Gastroesophageal sphincter (tissue), 4 donors: Measurements from ENCODE around the gene CACNG1. TPM values are rescaled to one million over a fixed set of nuclear protein-coding genes. Genes with fewer than 3 reads are reported as not detected.

Experiments used
- ATAC-seq: fragments of 150-250 bp; one replicate; pipeline ENCODE4 v1.9.1; 2016; ENCODE audit warnings: mild to moderate bottlenecking, moderate library complexity
- H3K27ac ChIP-seq, 4 donors: fragments of 200-600 bp; sonication (generic) in 3 of 4; 1 replicate in 3 of 4; 2 replicates in 1 of 4; pipeline ENCODE4 v1.5.1; 2016 to 2019
- H3K27me3 ChIP-seq: fragments of 200-600 bp; sonication (generic); one replicate; pipeline ENCODE4 v1.5.1; 2019
- H3K36me3 ChIP-seq, 2 donors: fragments of 200-600 bp; sonication (generic); one replicate each; pipeline ENCODE4 v1.5.1; 2019; ENCODE audit warnings: control low read depth in 1 of 2
- H3K4me1 ChIP-seq, 3 donors: fragments of 200-600 bp; sonication (generic); 1 replicate in 2 of 3; 2 replicates in 1 of 3; pipeline ENCODE4 v1.5.1; 2016 to 2019; ENCODE audit warnings: control low read depth in 2 of 3
- H3K4me3 ChIP-seq, 2 donors: fragments of 200-600 bp; sonication (generic); one replicate each; pipeline ENCODE4 v1.5.1; 2019; ENCODE audit warnings: mild to moderate bottlenecking in 1 of 2, moderate library complexity in 1 of 2
- H3K9me3 ChIP-seq, 3 donors: fragments of 200-600 bp; sonication (generic); one replicate each; pipeline ENCODE4 v1.5.1; 2017 to 2019; ENCODE audit warnings: control low read depth in 2 of 3
- EP300 ChIP-seq: sonication (generic); formaldehyde crosslinking; IDR thresholded peaks from one replicate; pipeline ENCODE4 v1.6.1; 2017; ENCODE audit warnings: antibody characterized with exemption, mild to moderate bottlenecking
- POLR2A ChIP-seq, 2 donors: fragments of 450-650 bp; IDR thresholded peaks; one replicate each; pipeline ENCODE4 v1.6.1; 2017; ENCODE audit warnings: antibody characterized with exemption in 2 of 2, mild to moderate bottlenecking in 2 of 2, moderate library complexity in 1 of 2
- POLR2AphosphoS5 ChIP-seq: sonication (generic); formaldehyde crosslinking; IDR thresholded peaks from one replicate; pipeline ENCODE4 v1.6.1; 2017; ENCODE audit warnings: antibody characterized with exemption
- WGBS, 2 donors: methylation state at CpG; one replicate each; pipeline ENCODE4 v1.1.5; 2018; ENCODE audit warnings: low coverage in 1 of 2; 5-methylcytosine and 5-hydroxymethylcytosine counted together
- total RNA-seq, 4 donors: library from RNA; depleted of rRNA; stranded (reverse); fragments of >200 nt; gene quantifications; one replicate each; pipeline ENCODE4 v1.1.0, GENCODE V29; 2016
- TF ChIP-seq, protein P1 (sequence below), 4 experiments: fragments of 200-600 bp in 2 of 4; fragments of 450-650 bp in 2 of 4; sonication (generic) in 1 of 4; IDR thresholded peaks; one replicate each; pipeline ENCODE4 v1.5.1; 2017 to 2019; ENCODE audit warnings: antibody characterized with exemption in 4 of 4, mild to moderate bottlenecking in 2 of 4, moderate library complexity in 2 of 4

The CACNG1 gene
- total RNA-seq, 4 donors from 2014 or later: not detected

DNA sequence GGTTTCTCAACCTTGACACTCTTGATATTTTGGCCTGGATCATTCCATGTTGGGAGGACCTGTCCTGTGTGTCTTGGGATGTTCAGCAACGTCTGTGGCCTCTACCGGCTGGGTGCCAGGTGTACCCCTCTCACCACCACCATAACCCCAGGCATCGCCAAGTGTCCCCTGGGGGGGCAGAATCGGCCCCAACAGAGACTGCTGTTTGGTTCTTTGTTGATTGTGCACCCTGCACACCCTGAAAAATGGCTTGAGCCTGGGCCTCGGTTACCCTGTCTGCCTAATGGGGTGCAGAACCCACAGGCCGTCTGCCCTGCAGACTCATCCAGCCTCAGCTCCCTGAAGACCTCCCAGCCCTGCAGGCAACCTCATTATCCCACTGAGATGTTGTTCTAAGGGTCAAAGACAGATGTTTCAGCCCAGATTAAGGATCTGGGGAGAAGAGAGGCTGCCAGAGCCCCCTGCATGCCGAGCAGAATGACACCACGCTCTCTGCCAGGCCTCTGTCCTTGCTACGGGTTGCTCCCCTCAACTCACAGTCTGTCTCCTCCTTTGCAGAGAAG, 9.2 kb downstream of the CACNG1 start:
- Histone ChIP-seq H3K9me3 (peaks cover 0 to 17% (median 2%) of the 10 kb centered on the region in 3 donors), H3K36me3 (no peaks in the 10 kb centered on the region), H3K27me3 (no peaks in the 10 kb centered on the region), H3K4me1 (no peaks in the 10 kb centered on the region), H3K27ac (no peak overlapping the region), H3K4me3 (no peak overlapping the region)
- WGBS, 2 donors: 60% methylated on average over 1 of the region's 9 CpGs; no CpG with 5 or more reads in 1 of the 2 donors
- TF ChIP-seq POLR2AphosphoS5: no peak
- TF ChIP-seq EP300: no peak
- TF ChIP-seq POLR2A (IDR thresholded peaks at IDR 0.05): no peak
- TF ChIP-seq, protein P1, sequence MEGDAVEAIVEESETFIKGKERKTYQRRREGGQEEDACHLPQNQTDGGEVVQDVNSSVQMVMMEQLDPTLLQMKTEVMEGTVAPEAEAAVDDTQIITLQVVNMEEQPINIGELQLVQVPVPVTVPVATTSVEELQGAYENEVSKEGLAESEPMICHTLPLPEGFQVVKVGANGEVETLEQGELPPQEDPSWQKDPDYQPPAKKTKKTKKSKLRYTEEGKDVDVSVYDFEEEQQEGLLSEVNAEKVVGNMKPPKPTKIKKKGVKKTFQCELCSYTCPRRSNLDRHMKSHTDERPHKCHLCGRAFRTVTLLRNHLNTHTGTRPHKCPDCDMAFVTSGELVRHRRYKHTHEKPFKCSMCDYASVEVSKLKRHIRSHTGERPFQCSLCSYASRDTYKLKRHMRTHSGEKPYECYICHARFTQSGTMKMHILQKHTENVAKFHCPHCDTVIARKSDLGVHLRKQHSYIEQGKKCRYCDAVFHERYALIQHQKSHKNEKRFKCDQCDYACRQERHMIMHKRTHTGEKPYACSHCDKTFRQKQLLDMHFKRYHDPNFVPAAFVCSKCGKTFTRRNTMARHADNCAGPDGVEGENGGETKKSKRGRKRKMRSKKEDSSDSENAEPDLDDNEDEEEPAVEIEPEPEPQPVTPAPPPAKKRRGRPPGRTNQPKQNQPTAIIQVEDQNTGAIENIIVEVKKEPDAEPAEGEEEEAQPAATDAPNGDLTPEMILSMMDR (IDR thresholded peaks at IDR 0.05): no peak
- no peak for ATAC-seq

DNA sequence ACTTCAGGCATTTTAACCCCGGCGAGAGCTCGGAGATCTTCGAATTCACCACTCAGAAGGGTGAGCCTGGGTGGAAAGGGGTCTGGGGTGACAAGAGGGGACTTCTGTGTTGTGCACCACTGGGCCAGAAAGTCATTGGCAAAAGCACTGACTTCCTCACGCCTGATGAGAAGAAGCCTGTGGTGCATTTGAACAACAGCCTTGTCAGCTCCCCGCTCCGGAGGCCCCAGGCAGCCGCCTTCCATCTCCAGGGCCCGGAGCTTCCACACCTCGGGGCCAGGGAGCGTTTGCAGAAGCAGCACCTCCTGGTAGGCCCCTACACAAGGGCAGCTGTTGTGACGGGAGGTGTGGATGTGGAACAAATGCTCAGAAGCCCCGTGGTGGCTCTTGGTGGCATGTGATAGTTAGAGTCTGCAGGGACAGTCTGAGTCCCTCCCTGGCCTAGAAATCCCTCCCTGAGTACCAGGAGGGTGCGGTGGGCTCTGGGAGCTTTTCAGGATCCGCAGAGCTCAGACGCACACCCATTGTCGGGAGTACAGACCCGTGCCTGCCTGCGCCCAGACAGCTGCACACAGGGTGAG, 9.7 kb downstream of the CACNG1 start:
- Histone ChIP-seq H3K4me3 (no peak overlapping the region), H3K4me1 (no peaks in the 10 kb centered on the region), H3K27ac (no peak overlapping the region), H3K27me3 (no peaks in the 10 kb centered on the region), H3K36me3 (no peaks in the 10 kb centered on the region), H3K9me3 (peaks cover 0 to 11% (median 0%) of the 10 kb centered on the region in 3 donors)
- TF ChIP-seq, protein P1 (IDR thresholded peaks at IDR 0.05): no peak
- TF ChIP-seq EP300 (no peak), POLR2AphosphoS5 (no peak), POLR2A (IDR thresholded peaks at IDR 0.05) (no peak)
- ATAC-seq: no peak
- WGBS, 2 donors: no CpG with 5 or more reads among the region's 19 CpGs

DNA sequence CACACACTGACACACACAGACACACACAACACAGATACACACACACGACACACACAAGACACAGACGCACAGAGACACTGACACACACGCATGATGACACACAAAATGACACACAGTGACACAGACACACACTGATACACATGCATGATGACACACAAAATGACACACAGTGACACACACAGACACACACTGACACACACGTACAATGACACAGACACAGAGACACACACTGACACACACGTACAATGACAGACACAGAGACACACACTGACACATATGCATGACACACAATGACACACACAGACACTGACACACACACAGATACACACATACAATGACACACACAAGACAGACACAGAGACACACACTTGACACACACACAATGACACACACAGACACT, 10.3 kb downstream of the CACNG1 start:
- TF ChIP-seq EP300 (no peak), POLR2A (IDR thresholded peaks at IDR 0.05) (no peak), POLR2AphosphoS5 (no peak)
- TF ChIP-seq, protein P1 (IDR thresholded peaks at IDR 0.05): no peak
- Histone ChIP-seq H3K4me3 (no peak overlapping the region), H3K9me3 (peaks cover 0 to 6% (median 0%) of the 10 kb centered on the region in 3 donors), H3K36me3 (no peaks in the 10 kb centered on the region), H3K27ac (no peak overlapping the region), H3K27me3 (no peaks in the 10 kb centered on the region), H3K4me1 (no peaks in the 10 kb centered on the region)
- ATAC-seq: no peak
- 67 to 78% methylated on average over 1 to 5 of the region's 5 CpGs for WGBS, 2 donors

DNA sequence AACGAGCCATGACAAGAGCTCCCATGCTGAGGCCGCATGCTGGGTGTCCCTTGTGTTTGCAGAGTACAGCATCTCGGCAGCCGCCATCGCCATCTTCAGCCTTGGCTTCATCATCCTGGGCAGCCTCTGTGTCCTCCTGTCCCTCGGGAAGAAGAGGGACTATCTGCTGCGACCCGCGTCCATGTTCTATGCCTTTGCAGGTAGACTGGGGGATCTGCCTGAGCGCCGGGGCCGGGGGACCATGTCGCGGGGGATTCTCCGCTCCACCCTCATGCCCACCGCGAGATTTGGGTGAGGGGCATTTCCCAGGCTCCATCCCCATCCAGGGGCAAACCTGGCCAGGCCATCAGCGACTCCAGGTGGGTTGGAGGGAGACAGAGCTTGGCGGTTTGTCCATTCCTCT, 10.7 kb downstream of the CACNG1 start:
- WGBS, 2 donors: 92% methylated on average over 2 to 5 of the region's 19 CpGs
- ATAC-seq: no peak
- Histone ChIP-seq H3K9me3 (peaks cover 0 to 2% (median 0%) of the 10 kb centered on the region in 3 donors), H3K4me1 (no peaks in the 10 kb centered on the region), H3K36me3 (no peaks in the 10 kb centered on the region), H3K27me3 (no peaks in the 10 kb centered on the region), H3K27ac (no peak overlapping the region), H3K4me3 (no peak overlapping the region)
- no peak for TF ChIP-seq POLR2AphosphoS5
- no peak for TF ChIP-seq EP300
- TF ChIP-seq, protein P1 (IDR thresholded peaks at IDR 0.05): no peak
- TF ChIP-seq POLR2A (IDR thresholded peaks at IDR 0.05): no peak
